Head of caudate nucleus (tissue), 42 donors: ENCODE measurements around the gene UPK1A.
"Not testable (repeated sequence)": the region's sequence is repeated elsewhere in the genome, so short reads cannot be mapped to it uniquely, and the experiment has no call there.

Experiments
- DNase-seq, 42 donors: peaks; one replicate each; pipeline versions ENCODE4 v3.0.0 to v3.0.0-alpha.2; 2020 to 2021; ENCODE audit warnings: mixed read lengths in 7 of 42
- intact Hi-C: fragments of 100-400 bp; cut with DNase I; formaldehyde crosslinking; loops from one replicate; pipeline ENCODE4 v1.15.0; 2022

UPK1A gene

GRCh38 chr19:35713904-35714495 lies 47.7 kb downstream of the UPK1A start:
- intact Hi-C loops = no loop called here
- DNase-seq = no peak

- intact Hi-C loops = loop anchor here (5.0 kb wide), 1 partner anchor 167 kb away; the partner anchor contains the start of gene TMEM147
- DNase-seq = no peak
Measured at GRCh38 chr19:35714601-35715354, 48.5 kb downstream of the UPK1A start.

- intact Hi-C loops = loop anchor here (5.0 kb wide), 1 partner anchor 168 kb away; the partner anchor contains the start of gene TMEM147
- DNase-seq = no peak
Measured at GRCh38 chr19:35715355-35715809, 49.1 kb downstream of the UPK1A start.

- intact Hi-C loops = loop anchor here (2.0 to 5.0 kb wide), 3 partner anchors 29 to 169 kb away; partner anchors contain the start of genes PSENEN, RBM42, TMEM147 and U2AF1L4
Measured at GRCh38 chr19:35715981-35716800, 49.9 kb downstream of the UPK1A start.

GRCh38 chr19:35716801-35717664 lies 50.7 kb downstream of the UPK1A start:
- peak; percentile 81 to 98 (median 95) for DNase-seq
- intact Hi-C loops = loop anchor here (1.0 to 5.0 kb wide), 4 partner anchors 24 to 170 kb away; partner anchors contain the start of genes PSENEN, RBM42, TMEM147 and U2AF1L4

More at GRCh38 chr19:35715981-35716800, 49.9 kb downstream of the UPK1A start:
- peak in 36 of 42 donors; percentile 32 to 84 (median 68) for DNase-seq

GRCh38 chr19:35717665-35718344 lies 51.5 kb downstream of the UPK1A start, which contains the start of gene KMT2B:
Gene KMT2B, plus strand, starts transcription at chr19:35718003. Its CDS starts 16 bp downstream, at chr19:35718019.
- intact Hi-C loops = loop anchor here (1.0 to 5.0 kb wide), 4 partner anchors 25 to 171 kb away; partner anchors contain the start of genes PSENEN, RBM42, TMEM147 and U2AF1L4
- DNase-seq = peak in 6 of 42 donors; percentile 4 to 97 (median 92)

- intact Hi-C loops = loop anchor here (5.0 kb wide), 1 partner anchor 171 kb away; the partner anchor contains the start of gene TMEM147
- peak in 29 of 42 donors; percentile 11 to 62 (median 33) for DNase-seq
Measured at GRCh38 chr19:35718345-35719041, 52.2 kb downstream of the UPK1A start.

- DNase-seq = no peak
- intact Hi-C loops = loop anchor here (5.0 kb wide), 1 partner anchor 172 kb away; the partner anchor contains the start of gene TMEM147
Measured at GRCh38 chr19:35719402-35720162, 53.3 kb downstream of the UPK1A start.

- intact Hi-C loops = no loop called here
- DNase-seq = no peak
Measured at GRCh38 chr19:35720163-35720524, 53.8 kb downstream of the UPK1A start.

GRCh38 chr19:35720648-35721047 lies 54.3 kb downstream of the UPK1A start:
- no peak for DNase-seq
- intact Hi-C loops = no loop called here

- intact Hi-C loops = no loop called here
- no peak for DNase-seq
Measured at GRCh38 chr19:35721374-35721773, 55.1 kb downstream of the UPK1A start.

GRCh38 chr19:35722461-35722860 lies 56.1 kb downstream of the UPK1A start:
- DNase-seq = no peak
- intact Hi-C loops = no loop called here

- intact Hi-C loops = no loop called here
- no peak for DNase-seq
Measured at GRCh38 chr19:35722897-35723296, 56.6 kb downstream of the UPK1A start.

- no peak for DNase-seq
- intact Hi-C loops = no loop called here
Measured at GRCh38 chr19:35723671-35724070, 57.4 kb downstream of the UPK1A start.

GRCh38 chr19:35724132-35724531 lies 57.8 kb downstream of the UPK1A start:
- DNase-seq = not testable (repeated sequence)

GRCh38 chr19:35724560-35724959 lies 58.2 kb downstream of the UPK1A start:
- intact Hi-C loops = no loop called here

More at GRCh38 chr19:35724132-35724531, 57.8 kb downstream of the UPK1A start:
- intact Hi-C loops = not testable (repeated sequence)

More at GRCh38 chr19:35724560-35724959, 58.2 kb downstream of the UPK1A start:
- DNase-seq = no peak
